Measurements from ENCODE around the gene TMEFF1. TPM values are rescaled to one million over a fixed set of nuclear protein-coding genes. Genes with fewer than 3 reads are reported as not detected.

Gene TMEFF1
- total and polyA plus RNA-seq, 8 donors, result 0.09 to 0.32 (median 0.22) TPM; not detected in 4

DNA sequence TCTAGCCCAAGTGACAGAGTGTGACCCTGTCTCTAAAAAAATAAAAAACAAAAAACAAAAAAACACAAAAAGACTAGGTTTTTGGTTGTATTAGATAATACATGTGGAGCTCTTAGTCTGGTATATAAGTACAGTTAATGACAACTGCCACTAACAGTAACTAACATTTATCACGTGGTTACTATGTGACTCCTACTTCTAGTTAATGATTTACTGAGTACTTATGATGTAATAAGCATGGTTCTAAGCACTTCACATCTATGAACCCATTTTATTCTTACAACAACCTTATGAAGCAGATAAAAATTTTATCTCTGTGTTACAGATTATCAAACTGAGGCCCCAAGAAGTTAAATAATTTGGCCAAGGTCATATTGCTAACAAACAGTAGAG lies 6.1 kb upstream of the TMEFF1 start:
- no peaks in the 10 kb centered on the region for H3K4me1 ChIP-seq
- intact Hi-C loops (cut with DNase I), result no loop called here
- no peak overlapping the region for H3K27ac ChIP-seq
- no peak overlapping the region for H3K4me3 ChIP-seq
- ATAC-seq (peak; percentile 29 to 76 (median 46)), FAIRE-seq (no peak), DNase-seq (no peak)
- no peaks in the 10 kb centered on the region for H3K9me3 ChIP-seq
- no peaks in the 10 kb centered on the region for H3K27me3 ChIP-seq
- TF ChIP-seq, protein P1, sequence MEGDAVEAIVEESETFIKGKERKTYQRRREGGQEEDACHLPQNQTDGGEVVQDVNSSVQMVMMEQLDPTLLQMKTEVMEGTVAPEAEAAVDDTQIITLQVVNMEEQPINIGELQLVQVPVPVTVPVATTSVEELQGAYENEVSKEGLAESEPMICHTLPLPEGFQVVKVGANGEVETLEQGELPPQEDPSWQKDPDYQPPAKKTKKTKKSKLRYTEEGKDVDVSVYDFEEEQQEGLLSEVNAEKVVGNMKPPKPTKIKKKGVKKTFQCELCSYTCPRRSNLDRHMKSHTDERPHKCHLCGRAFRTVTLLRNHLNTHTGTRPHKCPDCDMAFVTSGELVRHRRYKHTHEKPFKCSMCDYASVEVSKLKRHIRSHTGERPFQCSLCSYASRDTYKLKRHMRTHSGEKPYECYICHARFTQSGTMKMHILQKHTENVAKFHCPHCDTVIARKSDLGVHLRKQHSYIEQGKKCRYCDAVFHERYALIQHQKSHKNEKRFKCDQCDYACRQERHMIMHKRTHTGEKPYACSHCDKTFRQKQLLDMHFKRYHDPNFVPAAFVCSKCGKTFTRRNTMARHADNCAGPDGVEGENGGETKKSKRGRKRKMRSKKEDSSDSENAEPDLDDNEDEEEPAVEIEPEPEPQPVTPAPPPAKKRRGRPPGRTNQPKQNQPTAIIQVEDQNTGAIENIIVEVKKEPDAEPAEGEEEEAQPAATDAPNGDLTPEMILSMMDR (IDR thresholded peaks at IDR 0.05), result no peak
- H3K36me3 ChIP-seq, result no peaks in the 10 kb centered on the region
- WGBS, 2 donors, result 15 to 23% methylated on average over 1 of the region's 1 CpG

- TF ChIP-seq, protein P1 (IDR thresholded peaks at IDR 0.05), result no peak
- Histone ChIP-seq H3K27ac (no peak overlapping the region), H3K36me3 (no peaks in the 10 kb centered on the region), H3K9me3 (no peaks in the 10 kb centered on the region), H3K27me3 (no peaks in the 10 kb centered on the region), H3K4me3 (no peak overlapping the region), H3K4me1 (no peaks in the 10 kb centered on the region)
- DNase-seq (no peak), FAIRE-seq (no peak), ATAC-seq (no peak)
- intact Hi-C loops (cut with DNase I), result no loop called here
- 97% methylated on average over 6 of the region's 6 CpGs for WGBS, 2 donors
Observed at GRCh38 chr9:100468041-100468440, 4.9 kb upstream of the TMEFF1 start.

GRCh38 chr9:100472268-100472667 lies 681 bp upstream of the TMEFF1 start:
- TF ChIP-seq, protein P1 (IDR thresholded peaks at IDR 0.05), result no peak
- DNase-seq, result no peak
- Histone ChIP-seq H3K4me3 (no peak overlapping the region), H3K9me3 (no peaks in the 10 kb centered on the region), H3K36me3 (no peaks in the 10 kb centered on the region), H3K4me1 (no peaks in the 10 kb centered on the region), H3K27ac (no peak overlapping the region), H3K27me3 (no peaks in the 10 kb centered on the region)
- FAIRE-seq, result no peak
- ATAC-seq, result no peak
- 88 to 90% methylated on average over 3 of the region's 3 CpGs for WGBS, 2 donors
- intact Hi-C loops (cut with DNase I), result no loop called here

- DNase-seq (peak in 5 of 6 donors; percentile 15 to 72 (median 30)), ATAC-seq (peak; percentile 67 to 77 (median 72)), FAIRE-seq (no peak)
- TF ChIP-seq, protein P1 (IDR thresholded peaks at IDR 0.05), result no peak
- Histone ChIP-seq H3K27me3 (no peaks in the 10 kb centered on the region), H3K4me1 (no peaks in the 10 kb centered on the region), H3K36me3 (no peaks in the 10 kb centered on the region), H3K9me3 (no peaks in the 10 kb centered on the region), H3K27ac (no peak overlapping the region), H3K4me3 (peak overlapping the region; percentile 36 to 69 (median 58))
- 1% methylated on average over 83 to 107 of the region's 108 CpGs for WGBS, 2 donors
- intact Hi-C loops (cut with DNase I), result no loop called here
Observed at GRCh38 chr9:100473276-100474081, 530 bp downstream of the TMEFF1 start.
